Measurements from ENCODE around the gene ERC1.

ERC1 gene

DNA sequence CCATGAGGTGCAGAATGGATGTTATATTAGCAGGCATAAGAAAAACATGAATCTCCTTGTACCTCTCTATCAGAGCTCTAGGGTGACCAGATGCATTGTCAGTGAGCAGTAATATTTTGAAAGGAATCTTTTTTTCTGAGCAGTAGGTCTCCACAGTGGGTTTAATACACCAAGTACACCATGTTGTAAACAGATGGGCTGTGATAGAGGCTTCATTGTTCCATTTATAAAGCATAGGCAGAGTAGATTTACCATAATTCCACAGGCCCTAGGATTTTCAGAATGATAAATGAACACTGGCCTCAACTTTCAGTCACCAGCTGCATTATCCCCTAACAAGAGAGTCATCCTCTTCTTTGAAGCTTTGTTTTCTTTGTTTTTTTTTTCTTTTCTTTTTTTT is 185.2 kb downstream of the ERC1 start:
- CTCF ChIA-PET, result interaction anchor here (0.7 kb wide), 2 partner anchors 8 to 58 kb away, joined by 3 to 4 read pairs; no protein-coding TSS in a partner anchor
- DNase-seq (ENCODE audit: low spot score), result no peak
- POLR2A ChIA-PET (ENCODE audit: low non-redundant PET), result no interaction called here

GRCh38 chr12:1179128-1179527 is 188.1 kb downstream of the ERC1 start:
- CTCF ChIA-PET, result no interaction called here
- TF ChIP-seq CTCF (conservative IDR thresholded peaks at IDR 0.05; ENCODE audit: low read depth), result no peak
- DNase-seq (ENCODE audit: low spot score), result no peak
- POLR2A ChIA-PET (ENCODE audit: low non-redundant PET), result no interaction called here
- H3K27ac ChIP-seq, result no peak overlapping the region

More for the DNA sequence above, 185.2 kb downstream of the ERC1 start:
- no peak for TF ChIP-seq CTCF (conservative IDR thresholded peaks at IDR 0.05; ENCODE audit: low read depth)
- no peak overlapping the region for H3K27ac ChIP-seq

GRCh38 chr12:1182069-1182468 is 191.0 kb downstream of the ERC1 start:
- ChIA-PET POLR2A (ENCODE audit: low non-redundant PET) (no interaction called here), CTCF (interaction anchor here (0.6 kb wide), 1 partner anchor 726 kb away, joined by 3 read pairs; no protein-coding TSS in a partner anchor)
- no peak for TF ChIP-seq CTCF (conservative IDR thresholded peaks at IDR 0.05; ENCODE audit: low read depth)
- no peak for DNase-seq (ENCODE audit: low spot score)
- H3K27ac ChIP-seq, result no peak overlapping the region

GRCh38 chr12:1184402-1184801 is 193.4 kb downstream of the ERC1 start:
- no peak overlapping the region for H3K27ac ChIP-seq
- ChIA-PET CTCF (interaction anchor here (0.5 to 0.6 kb wide), 2 partner anchors 8 to 13 kb away, joined by 3 to 6 read pairs; no protein-coding TSS in a partner anchor), POLR2A (ENCODE audit: low non-redundant PET) (no interaction called here)
- TF ChIP-seq CTCF (conservative IDR thresholded peaks at IDR 0.05; ENCODE audit: low read depth), result no peak
- no peak for DNase-seq (ENCODE audit: low spot score)

GRCh38 chr12:1185460-1186182 is 194.6 kb downstream of the ERC1 start:
- ChIA-PET CTCF (no interaction called here), POLR2A (ENCODE audit: low non-redundant PET) (no interaction called here)
- TF ChIP-seq CTCF (conservative IDR thresholded peaks at IDR 0.05; ENCODE audit: low read depth), result no peak
- H3K27ac ChIP-seq, result no peak overlapping the region
- no peak for DNase-seq (ENCODE audit: low spot score)

GRCh38 chr12:1186298-1186697 is 195.3 kb downstream of the ERC1 start:
- TF ChIP-seq CTCF (conservative IDR thresholded peaks at IDR 0.05; ENCODE audit: low read depth), result no peak
- no peak overlapping the region for H3K27ac ChIP-seq
- no peak for DNase-seq (ENCODE audit: low spot score)
- ChIA-PET CTCF (no interaction called here), POLR2A (ENCODE audit: low non-redundant PET) (no interaction called here)

Measured in RWPE1 (cell line).